Mucosa of descending colon (tissue), 3 donors: ENCODE measurements around the gene PLD1. TPM values are rescaled to one million over a fixed set of nuclear protein-coding genes. Genes with fewer than 3 reads are reported as not detected.

Experiments used
- ATAC-seq: fragments of 200-7000 bp; cut with Tn5 transposase; one replicate; pipeline ENCODE4 v1.9.1; 2020; ENCODE audit warnings: mild to moderate bottlenecking, moderate library complexity
- DNase-seq, 3 donors: peaks; one replicate each; pipeline ENCODE4 v3.0.0-alpha.2; 2020
- H3K36me3 ChIP-seq: fragments of 200-600 bp; one replicate; pipeline ENCODE4 v1.8.0; 2021; ENCODE audit warnings: low read depth, mild to moderate bottlenecking
- H3K4me1 ChIP-seq: fragments of 200-600 bp; one replicate; pipeline ENCODE4 v1.8.0; 2021; ENCODE audit warnings: low read depth, mild to moderate bottlenecking
- H3K4me3 ChIP-seq: fragments of 200-600 bp; one replicate; pipeline ENCODE4 v1.8.0; 2021; ENCODE audit warnings: mild to moderate bottlenecking
- H3K9me3 ChIP-seq: fragments of 200-600 bp; one replicate; pipeline ENCODE4 v1.8.0; 2021; ENCODE audit warnings: mild to moderate bottlenecking
- CTCF ChIP-seq: fragments of 200-600 bp; IDR thresholded peaks from one replicate; pipeline ENCODE4 v1.8.0; 2022; ENCODE audit warnings: antibody characterized with exemption, mild to moderate bottlenecking
- intact Hi-C, 2 donors: fragments of 100-400 bp; cut with DNase I in 1 of 2; cut with micrococcal nuclease in 1 of 2; formaldehyde crosslinking; loops; one replicate each; pipeline versions ENCODE4 v1.11.0 to v1.11.1; 2022; cut with DNase I, micrococcal nuclease
- total RNA-seq, 3 donors: library from RNA; stranded (reverse); fragmentation: NEBNext Ultra II Directional in 2 of 3; extraction: Animal tissue kit (Norgen Biotek cat#: 25700) in 2 of 3; gene quantifications; one replicate each; pipeline versions ENCODE4 v1.2.1 to v1.2.4, GENCODE V29; 2021 to 2023
- donor health status: DM: no; HTN: no; CAD: no; lungs with moderate emphysema.
- donor health status: DM: no; HTN: no; CAD: no.
- donor health status: DM: no; HTN: yes; CAD: no.

Gene PLD1
- total RNA-seq, 3 donors from 2014 or later, result 46.6 to 105 (median 65.1) TPM

GRCh38 chr3:171556148-171556547 lies 254.1 kb downstream of the PLD1 start:
- no peak for TF ChIP-seq CTCF
- Histone ChIP-seq H3K4me3 (no peak overlapping the region), H3K9me3 (no peaks in the 10 kb centered on the region), H3K36me3 (no peaks in the 10 kb centered on the region), H3K4me1 (no peaks in the 10 kb centered on the region)
- ATAC-seq, result no peak
- intact Hi-C loops, result no loop called here
- DNase-seq, result no peak

- intact Hi-C loops, result no loop called here
- Histone ChIP-seq H3K4me1 (no peaks in the 10 kb centered on the region), H3K4me3 (no peak overlapping the region), H3K9me3 (no peaks in the 10 kb centered on the region), H3K36me3 (no peaks in the 10 kb centered on the region)
- DNase-seq, result no peak
- TF ChIP-seq CTCF, result no peak
- no peak for ATAC-seq
These were observed 257.2 kb downstream of the PLD1 start for GRCh38 chr3:171553086-171553485.

- Histone ChIP-seq H3K36me3 (no peaks in the 10 kb centered on the region), H3K4me1 (no peaks in the 10 kb centered on the region), H3K4me3 (no peak overlapping the region), H3K9me3 (no peaks in the 10 kb centered on the region)
- ATAC-seq, result no peak
- no peak for TF ChIP-seq CTCF
- DNase-seq, result no peak
- intact Hi-C loops, result no loop called here
These were observed 257.8 kb downstream of the PLD1 start for GRCh38 chr3:171552531-171552930.

GRCh38 chr3:171551296-171551695 lies 259.0 kb downstream of the PLD1 start:
- intact Hi-C loops, result no loop called here
- ATAC-seq (no peak), DNase-seq (no peak)

More at GRCh38 chr3:171551296-171551695, 259.0 kb downstream of the PLD1 start:
- no peaks in the 10 kb centered on the region for H3K36me3 ChIP-seq
- no peak for TF ChIP-seq CTCF
- H3K4me3 ChIP-seq, result no peak overlapping the region
- H3K4me1 ChIP-seq, result no peaks in the 10 kb centered on the region
- H3K9me3 ChIP-seq, result no peaks in the 10 kb centered on the region

Other genes starting within 250 kb of the PLD1 start
- gene TMEM212, start 32.9 kb upstream of the PLD1 start, total RNA-seq, result not detected
- 100 to 1,000 TPM; 107 to 132 (median 126) TPM for gene FNDC3B, start 229.1 kb upstream of the PLD1 start, total RNA-seq